PC-3 (cell line): ENCODE measurements around the gene IFT122.

Experiments
- CTCF ChIP-seq: fragments of 300-600 bp; sonication (generic); conservative IDR thresholded peaks from 2 replicates; pipeline ENCODE4 v1.5.1; 2017; ENCODE audit warnings: antibody characterized with exemption, low read depth, mild to moderate bottlenecking, low read length
- EZH2 ChIP-seq: fragments of 300-600 bp; sonication (generic); IDR thresholded peaks from one replicate; pipeline ENCODE4 v1.6.1; 2017; ENCODE audit warnings: antibody characterized with exemption, mild to moderate bottlenecking, low read length; ENCODE audit not compliant: unreplicated experiment
- EZH2phosphoT487 ChIP-seq: fragments of 300-600 bp; sonication (generic); IDR thresholded peaks from 2 replicates; pipeline ENCODE4 v1.6.1; 2018; ENCODE audit warnings: mild to moderate bottlenecking, antibody characterized with exemption, low read length, borderline replicate concordance

DNA sequence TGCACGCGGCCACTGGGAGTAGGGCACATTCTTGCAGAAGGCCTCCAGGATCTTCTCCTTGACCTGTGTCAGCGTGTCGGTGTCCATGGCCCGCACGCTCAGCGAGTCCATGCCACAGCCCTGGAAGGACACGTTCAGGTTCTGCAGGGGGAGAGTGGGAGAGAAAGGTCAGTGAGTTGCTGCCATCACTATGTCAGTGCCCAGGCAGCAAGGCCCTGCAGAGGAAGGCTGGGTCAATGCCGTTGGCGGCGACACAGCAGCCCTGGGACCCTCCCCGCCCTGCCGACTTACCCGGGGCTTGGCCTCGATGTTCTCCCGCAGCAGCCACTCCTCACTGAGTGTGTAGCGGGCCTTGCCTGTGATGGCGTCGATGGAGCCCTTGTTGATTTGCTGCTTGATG lies 122.8 kb downstream of the IFT122 start:
- no peak for TF ChIP-seq CTCF
- no peak for TF ChIP-seq EZH2
- TF ChIP-seq EZH2phosphoT487, result no peak
